HepG2 (cell line): Measurements from ENCODE around the gene ADAMTS13. TPM values are rescaled to one million over a fixed set of nuclear protein-coding genes. Genes with fewer than 3 reads are reported as not detected.

Source experiments
- DNMT1 ChIP-seq: sonication (generic); formaldehyde crosslinking; IDR thresholded peaks from 2 replicates; pipeline ENCODE4 v1.5.1; 2020; ENCODE audit warnings: mild to moderate bottlenecking, missing genetic modification reagents
- NFAT5 ChIP-seq: sonication (generic); formaldehyde crosslinking; IDR thresholded peaks from 2 replicates; pipeline ENCODE4 v1.4.0; 2020; ENCODE audit warnings: missing genetic modification reagents
- PHF20 ChIP-seq: sonication (generic); formaldehyde crosslinking; IDR thresholded peaks from 2 replicates; pipeline ENCODE4 v1.5.0; 2020; ENCODE audit warnings: mild to moderate bottlenecking, missing genetic modification reagents
- RELA ChIP-seq: sonication (generic); formaldehyde crosslinking; IDR thresholded peaks from 2 replicates; pipeline ENCODE4 v1.4.0; 2020; ENCODE audit warnings: missing genetic modification reagents
- SNAPC4 ChIP-seq: sonication (generic); formaldehyde crosslinking; IDR thresholded peaks from 2 replicates; pipeline ENCODE4 v1.4.0; 2020; ENCODE audit warnings: mild to moderate bottlenecking, missing genetic modification reagents
- TEAD3 ChIP-seq: optimal IDR thresholded peaks from 2 replicates; pipeline ENCODE3; 2016; ENCODE audit warnings: borderline replicate concordance
- THAP7 ChIP-seq: sonication (generic); formaldehyde crosslinking; IDR thresholded peaks from 2 replicates; pipeline ENCODE4 v1.8.1; 2023; ENCODE audit warnings: mild to moderate bottlenecking, missing genetic modification reagents
- TMF1 ChIP-seq: sonication (generic); formaldehyde crosslinking; IDR thresholded peaks from 2 replicates; pipeline ENCODE4 v1.8.1; 2022; ENCODE audit warnings: low read depth, missing genetic modification reagents
- ZBTB3 ChIP-seq: sonication (generic); formaldehyde crosslinking; IDR thresholded peaks from 2 replicates; pipeline ENCODE4 v1.4.0; 2020; ENCODE audit warnings: low read depth, mild to moderate bottlenecking, moderate library complexity, missing genetic modification reagents, borderline replicate concordance
- ZBTB38 ChIP-seq: sonication (generic); formaldehyde crosslinking; IDR thresholded peaks from 2 replicates; pipeline ENCODE4 v1.5.1; 2020; ENCODE audit warnings: mild to moderate bottlenecking, missing genetic modification reagents
- ZNF674 ChIP-seq: sonication (generic); formaldehyde crosslinking; IDR thresholded peaks from 2 replicates; pipeline ENCODE4 v1.5.0; 2020; ENCODE audit warnings: low read depth, mild to moderate bottlenecking, missing genetic modification reagents
- polyA plus RNA-seq, 8 experiments: library from polyadenylated mRNA; depleted of rRNA in 3 of 8; stranded (reverse) in 7 of 8; unstranded in 1 of 8; fragments of >200 nt; fragmentation: Illumina TruSeq in 4 of 8; extraction: Trizol in 4 of 8; gene quantifications; 2 replicates each; pipeline versions ENCODE4 v1.2.1 to v1.2.3, GENCODE V29; 2011 to 2016; ENCODE audit warnings: low read depth in 4 of 8, missing spikeins in 1 of 8, mixed read lengths in 1 of 8; ENCODE audit not compliant: insufficient read depth in 1 of 8
- total RNA-seq, 5 experiments: library from RNA; depleted of rRNA; stranded (reverse); fragments of >200 nt; fragmentation: Illumina TruSeq; extraction: Trizol; gene quantifications; 2 replicates each; pipeline ENCODE4 v1.2.3, GENCODE V29; 2016; ENCODE audit warnings: low read depth in 1 of 5

Gene ADAMTS13
- total and polyA plus RNA-seq, 2 of the 13 experiments (the other 11 are each of a cell fraction or from before 2014, with no cell fraction given): 0.91 to 4.5 TPM

- TF ChIP-seq THAP7 (CRISPR knock-in tag): peak; percentile 42; the same call in 1 of the 2 replicates
- TF ChIP-seq NFAT5: 0 out of 2 replicates have a peak, but pooled peaks have one; percentile 39
- TF ChIP-seq TMF1 (CRISPR knock-in tag): no peak
- no peak for TF ChIP-seq ZBTB38 (CRISPR knock-in tag)
- TF ChIP-seq TEAD3: no peak
- no peak for TF ChIP-seq RELA (CRISPR knock-in tag)
- TF ChIP-seq DNMT1 (CRISPR knock-in tag): no peak
- no peak for TF ChIP-seq SNAPC4
- TF ChIP-seq ZBTB3: no peak
- TF ChIP-seq ZNF674 (CRISPR knock-in tag): no peak
- no peak for TF ChIP-seq PHF20
- TF ChIP-seq, all 625 proteins: peak for 10
These were observed 34.5 kb upstream of the ADAMTS13 start (continued) for GRCh38 chr9:133387680-133388079.
